ENCODE measurements around the gene ARHGAP24. TPM values are rescaled to one million over a fixed set of nuclear protein-coding genes. Genes with fewer than 3 reads are reported as not detected.

The ARHGAP24 gene
- total and polyA plus RNA-seq, 4 donors, result 10.0 to 79.4 (median 21.6) TPM

GRCh38 chr4:85821688-85822455 lies 346.9 kb downstream of the ARHGAP24 start:
- Histone ChIP-seq H3K4me3 (no peak overlapping the region), H3K27me3 (ENCODE audit: control insufficient read depth in 3 of 3, insufficient read depth in 3 of 3, low read length in 2 of 3) (no peaks in the 10 kb centered on the region), H3K9ac (ENCODE audit: insufficient read depth in 1 of 2, low read length in 2 of 2) (no peak overlapping the region), H3K27ac (ENCODE audit: low read depth in 1 of 2, low read length in 1 of 2) (no peak overlapping the region), H3K9me3 (ENCODE audit: control insufficient read depth in 4 of 4, insufficient read depth in 3 of 4, low read length in 3 of 4) (peaks cover 0 to 2% (median 0%) of the 10 kb centered on the region in 4 donors), H3K36me3 (ENCODE audit: control insufficient read depth in 4 of 4, insufficient read depth in 4 of 4, low read length in 4 of 4) (peaks cover 0 to 2% (median 0%) of the 10 kb centered on the region in 4 donors), H3K4me1 (ENCODE audit: control insufficient read depth in 5 of 5, insufficient read depth in 5 of 5, low read length in 5 of 5) (peaks cover 0 to 16% (median 3%) of the 10 kb centered on the region in 5 donors)
- DNase-seq (no peak), ATAC-seq (ENCODE audit: insufficient read depth, low FRiP score) (no peak)
- TF ChIP-seq, protein P1, sequence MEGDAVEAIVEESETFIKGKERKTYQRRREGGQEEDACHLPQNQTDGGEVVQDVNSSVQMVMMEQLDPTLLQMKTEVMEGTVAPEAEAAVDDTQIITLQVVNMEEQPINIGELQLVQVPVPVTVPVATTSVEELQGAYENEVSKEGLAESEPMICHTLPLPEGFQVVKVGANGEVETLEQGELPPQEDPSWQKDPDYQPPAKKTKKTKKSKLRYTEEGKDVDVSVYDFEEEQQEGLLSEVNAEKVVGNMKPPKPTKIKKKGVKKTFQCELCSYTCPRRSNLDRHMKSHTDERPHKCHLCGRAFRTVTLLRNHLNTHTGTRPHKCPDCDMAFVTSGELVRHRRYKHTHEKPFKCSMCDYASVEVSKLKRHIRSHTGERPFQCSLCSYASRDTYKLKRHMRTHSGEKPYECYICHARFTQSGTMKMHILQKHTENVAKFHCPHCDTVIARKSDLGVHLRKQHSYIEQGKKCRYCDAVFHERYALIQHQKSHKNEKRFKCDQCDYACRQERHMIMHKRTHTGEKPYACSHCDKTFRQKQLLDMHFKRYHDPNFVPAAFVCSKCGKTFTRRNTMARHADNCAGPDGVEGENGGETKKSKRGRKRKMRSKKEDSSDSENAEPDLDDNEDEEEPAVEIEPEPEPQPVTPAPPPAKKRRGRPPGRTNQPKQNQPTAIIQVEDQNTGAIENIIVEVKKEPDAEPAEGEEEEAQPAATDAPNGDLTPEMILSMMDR (IDR thresholded peaks at IDR 0.05; ENCODE audit: control extremely low read depth, extremely low read depth), result no peak
- 97 to 99% methylated on average over 2 of the region's 2 CpGs for WGBS, 2 donors

DNA sequence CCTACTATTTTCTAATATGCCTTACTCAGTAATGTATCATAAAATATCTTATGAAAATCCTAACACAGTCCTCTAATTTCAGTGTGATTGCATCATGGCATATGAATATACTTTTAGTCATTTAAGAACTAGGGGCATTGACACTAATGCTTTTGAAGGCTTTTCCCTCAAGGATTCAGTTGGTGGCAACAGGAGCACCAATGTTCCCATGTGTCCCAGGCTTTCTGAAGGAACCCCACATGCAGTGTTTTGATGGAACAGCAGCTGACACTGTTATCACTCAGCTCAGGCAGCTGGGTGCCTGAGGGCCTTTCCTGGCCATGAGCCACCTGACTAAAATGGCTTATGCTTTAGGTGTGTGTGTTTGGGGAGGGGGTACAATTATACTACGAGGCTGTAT lies 348.3 kb downstream of the ARHGAP24 start:
- H3K36me3 ChIP-seq (ENCODE audit: control insufficient read depth in 4 of 4, insufficient read depth in 4 of 4, low read length in 4 of 4), result peaks cover 0 to 2% (median 0%) of the 10 kb centered on the region in 4 donors
- DNase-seq (peak in 1 of 3 donors; percentile 26), ATAC-seq (ENCODE audit: insufficient read depth, low FRiP score) (no peak)
- no peak overlapping the region for H3K4me3 ChIP-seq
- H3K9ac ChIP-seq (ENCODE audit: insufficient read depth in 1 of 2, low read length in 2 of 2), result no peak overlapping the region
- H3K4me1 ChIP-seq (ENCODE audit: control insufficient read depth in 5 of 5, insufficient read depth in 5 of 5, low read length in 5 of 5), result peaks cover 0 to 16% (median 3%) of the 10 kb centered on the region in 5 donors
- 37 to 75% methylated on average over 1 of the region's 1 CpG for WGBS, 2 donors
- peaks cover 0 to 2% (median 0%) of the 10 kb centered on the region in 4 donors for H3K9me3 ChIP-seq (ENCODE audit: control insufficient read depth in 4 of 4, insufficient read depth in 3 of 4, low read length in 3 of 4)
- peak overlapping the region; percentile 21 to 33 for H3K27ac ChIP-seq (ENCODE audit: low read depth in 1 of 2, low read length in 1 of 2)
- TF ChIP-seq, protein P1 (IDR thresholded peaks at IDR 0.05; ENCODE audit: control extremely low read depth, extremely low read depth), result no peak
- H3K27me3 ChIP-seq (ENCODE audit: control insufficient read depth in 3 of 3, insufficient read depth in 3 of 3, low read length in 2 of 3), result no peaks in the 10 kb centered on the region

DNA sequence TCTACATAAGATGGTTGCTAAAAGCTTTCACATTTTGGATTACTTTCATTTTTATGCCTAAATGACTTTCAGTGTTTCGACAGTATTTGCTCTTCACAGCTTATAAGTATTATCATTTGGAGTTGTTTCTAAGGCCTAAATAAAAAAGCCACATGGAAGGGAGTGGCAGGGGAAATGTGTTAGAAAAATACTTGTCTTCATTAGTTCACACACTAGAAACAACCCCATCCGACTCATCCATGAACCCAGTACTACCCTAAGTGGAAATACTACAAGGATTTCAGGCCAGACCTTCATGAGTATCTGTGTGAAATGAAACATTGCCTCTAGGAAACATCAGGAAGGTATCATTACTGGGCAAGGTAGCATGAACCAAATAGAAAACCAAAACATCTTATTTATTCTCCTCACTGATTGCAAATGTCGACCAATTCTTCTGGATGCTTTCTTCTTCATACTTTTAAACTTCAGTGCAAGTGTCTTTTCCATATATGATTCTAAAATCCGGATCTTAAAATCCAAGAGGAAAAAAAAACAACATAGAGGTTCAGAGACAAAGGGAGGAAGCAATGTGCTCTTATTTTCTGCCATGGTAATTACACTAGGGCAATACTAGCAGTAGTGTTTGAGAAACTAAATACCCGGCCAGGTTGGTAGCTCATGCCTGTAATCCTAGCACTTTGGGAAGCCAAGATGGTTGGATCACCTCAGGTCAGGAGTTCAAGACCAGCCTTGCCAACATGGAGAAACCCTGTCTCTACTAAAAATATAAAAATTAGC lies 349.4 kb downstream of the ARHGAP24 start:
- peak overlapping the region in 1 of 2 donors; percentile 83 for H3K27ac ChIP-seq (ENCODE audit: low read depth in 1 of 2, low read length in 1 of 2)
- 74 to 90% methylated on average over 5 of the region's 5 CpGs for WGBS, 2 donors
- H3K9ac ChIP-seq (ENCODE audit: insufficient read depth in 1 of 2, low read length in 2 of 2), result no peak overlapping the region
- DNase-seq, result no peak
- no peak overlapping the region for H3K4me3 ChIP-seq
- ATAC-seq (ENCODE audit: insufficient read depth, low FRiP score), result no peak
- peaks cover 0 to 2% (median 0%) of the 10 kb centered on the region in 4 donors for H3K9me3 ChIP-seq (ENCODE audit: control insufficient read depth in 4 of 4, insufficient read depth in 3 of 4, low read length in 3 of 4)
- H3K36me3 ChIP-seq (ENCODE audit: control insufficient read depth in 4 of 4, insufficient read depth in 4 of 4, low read length in 4 of 4), result peaks cover 0 to 2% (median 0%) of the 10 kb centered on the region in 4 donors
- H3K27me3 ChIP-seq (ENCODE audit: control insufficient read depth in 3 of 3, insufficient read depth in 3 of 3, low read length in 2 of 3), result no peaks in the 10 kb centered on the region
- H3K4me1 ChIP-seq (ENCODE audit: control insufficient read depth in 5 of 5, insufficient read depth in 5 of 5, low read length in 5 of 5), result peaks cover 0 to 19% (median 3%) of the 10 kb centered on the region in 5 donors
- TF ChIP-seq, protein P1 (IDR thresholded peaks at IDR 0.05; ENCODE audit: control extremely low read depth, extremely low read depth), result no peak

Data from lung (tissue), 12 donors.